HuH-7 (cell line): ENCODE results near the gene GIGYF1.
A peak's percentile ranks its signal among the peaks of the same experiment; 100 is the strongest.
"Not testable (repeated sequence)": the region's sequence is repeated elsewhere in the genome, so short reads cannot be mapped to it uniquely, and the experiment has no call there.

Experiments used
- DNase-seq: peaks from one replicate; pipeline ENCODE4 v3.0.0; 2011; ENCODE audit warnings: low spot score

GIGYF1 gene

GRCh38 chr7:100671353-100672327 lies 22.4 kb downstream of the GIGYF1 start:
- no peak for DNase-seq

GRCh38 chr7:100670074-100670473 lies 24.0 kb downstream of the GIGYF1 start:
- DNase-seq = no peak

DNA sequence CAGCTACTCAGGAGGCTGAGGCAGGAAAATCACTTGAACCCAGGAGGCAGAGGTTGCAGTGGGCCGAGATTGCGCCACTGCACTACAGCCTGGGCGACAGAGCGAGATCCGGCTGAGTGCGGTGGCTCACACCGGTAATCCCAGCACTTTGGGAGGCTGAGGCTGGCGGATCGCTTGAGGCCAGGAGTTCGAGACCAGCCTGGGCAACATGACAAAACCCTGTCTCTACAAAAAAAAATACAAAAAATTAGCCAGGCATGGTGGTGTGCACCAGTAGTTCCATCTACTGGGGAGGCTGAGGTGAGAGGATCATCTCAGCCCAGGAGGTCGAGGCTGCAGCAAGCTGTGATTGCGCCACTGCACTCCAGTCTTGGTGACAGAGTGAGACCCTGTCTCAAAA lies 24.9 kb downstream of the GIGYF1 start:
- DNase-seq = not testable (repeated sequence)

- DNase-seq = no peak
Observed at GRCh38 chr7:100668069-100668449, 26.0 kb downstream of the GIGYF1 start.

- no peak for DNase-seq
Observed at GRCh38 chr7:100667331-100668068, 26.6 kb downstream of the GIGYF1 start.

DNA sequence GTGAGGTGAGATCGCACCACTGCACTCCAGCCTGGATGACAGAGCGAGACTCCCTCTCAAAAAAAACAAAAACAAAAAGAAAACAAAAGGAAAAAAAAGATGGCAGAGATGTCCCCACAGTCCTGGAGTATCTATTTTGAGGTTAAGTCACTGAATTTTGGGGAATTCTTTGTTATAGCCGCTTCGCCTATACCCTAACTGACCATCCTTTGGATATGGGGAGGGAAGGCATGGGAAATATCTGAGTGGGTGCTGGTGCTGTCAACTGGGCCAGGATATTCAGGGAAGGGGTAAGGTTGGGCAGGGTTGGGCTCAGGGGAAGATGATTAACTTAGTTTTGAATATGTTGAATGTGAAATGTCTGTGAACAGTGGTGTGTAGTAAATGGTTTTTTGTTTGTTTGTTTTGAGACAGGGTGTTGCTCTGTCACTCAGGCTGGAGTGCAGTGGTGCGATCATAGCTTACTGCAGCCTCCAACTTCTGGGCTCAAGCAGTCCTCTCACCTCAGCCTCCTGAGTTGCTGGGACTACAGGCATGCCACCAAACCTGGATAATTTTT lies 28.8 kb downstream of the GIGYF1 start:
- DNase-seq = no peak

- DNase-seq = not testable (repeated sequence)
Observed at GRCh38 chr7:100662194-100662776, 31.8 kb downstream of the GIGYF1 start.

GRCh38 chr7:100655908-100656674 lies 38.0 kb downstream of the GIGYF1 start, which contains the start of gene ACTL6B:
Gene ACTL6B, minus strand, starts transcription at chr7:100656448. Its CDS starts 94 bp downstream, at chr7:100656354.
- peak; percentile 94 for DNase-seq

DNA sequence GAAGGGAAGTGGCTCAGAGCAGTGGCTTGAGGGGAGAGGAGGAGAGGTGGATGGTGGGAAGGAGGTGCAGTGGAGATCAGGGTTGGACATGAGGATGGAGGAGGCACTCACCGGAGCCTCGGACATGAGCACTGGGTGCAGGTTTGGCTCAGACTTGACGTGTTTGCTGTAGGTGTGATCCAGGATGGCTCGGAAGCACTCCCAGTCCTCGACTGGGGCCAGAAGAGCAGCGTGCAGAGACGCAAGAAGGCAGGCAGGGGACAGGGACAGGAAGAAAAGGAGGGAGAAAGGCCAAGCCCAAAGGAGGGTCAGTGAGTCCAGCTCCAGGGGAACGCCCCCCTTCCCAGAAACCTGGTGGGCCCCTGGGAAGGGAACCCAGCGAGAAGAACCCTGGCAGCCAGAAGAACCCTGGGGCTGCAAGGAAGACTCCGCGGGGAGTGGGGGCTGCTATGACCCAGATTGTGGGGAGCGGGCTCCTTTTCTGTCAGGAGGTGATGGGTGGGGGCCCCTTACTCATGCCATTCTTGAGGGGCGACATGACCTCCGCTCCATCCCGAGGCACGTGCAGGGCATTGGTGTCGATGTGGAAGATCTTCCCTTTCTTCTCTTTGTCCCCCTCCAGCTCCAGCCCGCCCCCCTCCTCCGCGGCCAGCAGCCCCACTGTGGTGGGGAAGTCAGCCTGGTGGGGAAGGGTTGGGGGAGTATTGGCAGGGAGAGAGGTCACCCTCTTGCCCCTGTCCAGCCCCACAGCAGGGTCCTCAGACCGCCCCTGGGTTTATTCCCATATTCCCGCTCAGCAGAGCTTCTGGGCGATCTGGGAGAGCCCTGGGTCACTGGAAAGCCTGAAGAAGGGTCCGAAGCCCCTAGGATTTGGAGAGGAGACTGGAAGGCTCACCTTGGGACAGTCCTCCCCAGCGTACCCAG lies 38.9 kb downstream of the GIGYF1 start:
- DNase-seq = no peak

DNA sequence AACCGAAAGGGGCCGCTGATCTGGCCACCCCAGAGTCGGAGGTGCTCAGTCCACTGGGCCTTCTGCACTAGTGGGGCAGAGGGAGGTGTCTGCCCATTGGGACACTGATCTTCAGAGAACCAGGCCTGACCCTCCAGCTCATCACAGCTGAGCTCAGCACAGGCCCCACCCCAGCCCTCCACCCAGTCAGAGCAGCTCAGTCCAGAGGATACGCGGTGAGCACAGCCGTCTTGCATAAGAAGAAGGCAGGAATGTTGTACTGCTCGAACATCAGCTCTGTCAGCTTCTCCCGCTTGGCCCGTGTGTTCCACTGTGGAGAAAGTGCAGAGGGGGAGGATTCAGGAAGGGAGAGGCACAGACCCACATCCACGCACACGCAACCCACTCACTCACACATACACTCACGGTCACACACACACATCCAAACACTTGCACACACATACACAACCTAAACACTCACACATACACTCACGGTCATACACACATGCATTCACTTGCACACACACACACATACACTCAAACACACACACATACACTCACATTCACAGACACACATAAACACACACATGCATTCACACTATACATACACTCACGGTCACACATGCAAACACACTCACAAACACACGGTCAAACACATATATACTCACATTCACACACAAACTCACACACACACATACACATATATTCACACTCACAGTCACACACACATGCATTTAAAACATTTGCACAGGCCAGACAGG lies 44.1 kb downstream of the GIGYF1 start:
- no peak for DNase-seq

- DNase-seq = no peak
Observed at GRCh38 chr7:100642534-100642907, 51.5 kb downstream of the GIGYF1 start.

GRCh38 chr7:100641860-100642533 lies 52.1 kb downstream of the GIGYF1 start:
- no peak for DNase-seq

DNA sequence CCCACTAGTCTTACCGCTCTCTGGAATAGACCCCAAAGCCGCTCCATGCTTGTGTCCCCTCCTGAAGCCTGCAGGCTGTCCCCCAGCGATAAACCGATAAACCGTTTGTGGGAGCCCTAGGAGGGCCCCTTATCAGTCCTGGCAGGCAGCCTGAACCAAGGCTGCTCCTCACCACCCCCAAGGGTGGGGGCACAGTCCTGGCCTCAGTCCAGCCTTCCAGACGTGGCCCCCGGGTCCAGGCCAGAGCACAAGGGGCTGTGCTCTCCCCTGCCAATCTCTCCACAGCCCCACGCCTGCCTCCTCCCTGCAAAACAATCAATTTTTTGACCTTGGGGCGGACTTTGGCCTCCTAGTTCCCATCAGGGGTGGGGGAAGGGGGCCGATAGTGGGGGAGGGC lies 52.6 kb downstream of the GIGYF1 start, which contains the start of gene TFR2:
Gene TFR2, minus strand, starts transcription at position 90 of the 397 bp plus-strand sequence. Its CDS starts 43 bp downstream, at position 47.
- DNase-seq = peak; percentile 61

DNA sequence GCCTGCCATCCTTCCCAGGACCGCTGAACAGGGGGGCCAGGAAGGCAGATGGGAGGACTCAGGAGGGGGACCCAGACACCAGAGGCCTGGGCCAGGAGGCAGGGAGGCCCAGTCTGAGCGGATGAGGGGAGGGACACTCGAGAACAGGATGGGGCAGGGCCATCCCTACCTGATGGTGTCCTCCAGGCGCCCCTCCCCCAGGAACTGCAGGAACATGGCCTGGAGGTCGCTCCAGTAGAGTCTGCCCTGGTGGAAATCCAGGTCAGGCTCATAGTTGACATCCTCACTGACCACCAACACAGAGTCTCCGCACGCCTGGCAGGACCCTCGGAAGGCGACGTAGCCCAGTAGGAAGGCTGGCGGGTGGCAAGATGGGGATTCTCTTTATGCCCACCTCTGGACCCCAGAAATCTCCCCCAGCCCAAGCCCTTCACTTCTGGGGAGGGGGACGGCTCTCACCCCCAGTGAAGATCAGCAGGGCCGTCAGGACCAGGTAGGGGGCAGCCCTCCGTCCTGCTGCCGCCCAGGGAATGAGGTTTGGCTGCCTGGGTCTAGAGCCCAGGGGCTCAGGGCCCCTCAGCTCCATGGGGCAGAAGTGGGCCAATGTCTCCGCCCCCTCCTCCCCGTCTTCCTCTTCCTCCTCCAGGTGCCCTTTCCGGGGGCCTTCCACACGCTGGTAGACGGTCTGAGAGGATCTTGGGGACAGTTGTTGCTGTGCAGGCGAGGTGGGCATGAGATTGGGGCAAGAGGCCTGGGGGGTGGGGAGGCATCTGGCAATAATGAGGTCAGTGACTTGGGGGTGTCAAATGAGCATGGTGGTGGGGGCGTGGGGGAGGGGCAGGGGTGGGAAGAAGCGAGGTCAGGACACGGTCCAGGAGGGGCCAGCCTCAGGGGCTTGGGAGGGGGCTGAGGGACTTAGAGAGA lies 53.3 kb downstream of the GIGYF1 start:
- no peak for DNase-seq

- DNase-seq = no peak
Observed at GRCh38 chr7:100639995-100640516, 54.0 kb downstream of the GIGYF1 start.

- DNase-seq = no peak
Observed at GRCh38 chr7:100632951-100633717, 60.9 kb downstream of the GIGYF1 start.

DNA sequence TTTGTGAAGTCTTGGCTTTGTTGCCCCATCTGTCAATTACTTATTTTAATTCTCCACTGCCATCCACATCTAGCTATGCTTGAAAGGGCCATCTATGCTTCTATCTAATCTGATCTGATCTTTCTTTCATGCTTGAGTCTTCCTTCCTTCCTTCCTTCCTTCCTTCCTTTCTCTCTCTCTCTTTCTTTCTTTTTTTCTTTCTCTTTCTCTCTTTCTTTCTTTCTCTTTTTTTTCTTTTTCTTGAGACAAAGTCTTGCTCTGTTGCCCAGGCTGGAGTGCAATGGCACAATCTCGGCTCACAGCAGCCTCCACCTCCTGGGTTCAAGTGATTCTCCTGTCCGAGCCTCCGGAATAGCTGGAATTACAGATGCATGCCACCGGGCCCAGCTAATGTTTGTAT lies 64.0 kb downstream of the GIGYF1 start:
- DNase-seq = no peak
